Measurements from ENCODE around the gene CCP110. TPM values are rescaled to one million over a fixed set of nuclear protein-coding genes. Genes with fewer than 3 reads are reported as not detected.
"Not testable (repeated sequence)": the region's sequence is repeated elsewhere in the genome, so short reads cannot be mapped to it uniquely, and the experiment has no call there.

Gene CCP110
- total RNA-seq, 1 donor from 2014 or later = 12.4 TPM

DNA sequence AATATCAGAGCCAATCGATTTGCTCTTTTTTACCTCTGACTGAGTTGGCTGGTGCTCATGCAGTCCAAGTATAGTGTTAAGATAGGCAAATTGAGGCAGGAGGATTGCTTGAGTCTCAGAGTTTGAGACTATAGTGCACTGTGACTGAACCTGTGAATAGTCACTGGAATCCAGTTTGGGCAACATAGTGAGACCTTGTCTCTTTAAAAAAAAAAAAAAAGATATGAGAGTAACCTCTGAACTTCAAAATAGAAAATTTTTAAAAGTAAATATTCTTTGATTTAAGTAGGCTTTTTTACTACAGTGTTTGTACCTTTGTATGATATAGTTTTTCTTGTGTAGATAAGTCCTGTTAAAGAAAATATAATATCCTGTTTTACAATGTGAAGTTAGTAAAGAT lies 3.4 kb downstream of the CCP110 start:
- no peaks in the 10 kb centered on the region for H3K9me3 Mint-ChIP-seq (ENCODE audit: unreplicated experiment)
- DNase-seq (ENCODE audit: extremely low spot score, unreplicated experiment) = no peak

DNA sequence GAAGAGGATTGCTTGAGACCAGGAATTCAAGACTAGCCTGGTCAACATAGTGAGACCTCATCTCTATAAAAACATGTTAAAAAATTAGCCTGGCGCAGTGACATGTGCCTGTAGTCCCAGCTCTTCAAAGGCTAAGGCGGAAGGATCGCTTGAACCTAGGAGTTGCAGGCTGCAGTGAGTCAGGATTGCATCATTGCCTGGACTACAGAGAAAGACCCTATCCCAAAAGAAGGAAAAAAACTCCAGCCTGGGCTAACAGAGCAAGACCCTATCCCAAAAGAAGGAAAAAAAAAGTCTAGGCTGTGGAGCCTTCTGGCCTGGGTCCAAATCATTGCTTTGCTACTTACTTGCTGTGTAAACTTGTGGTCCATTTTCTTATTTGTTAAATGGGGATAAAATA lies 4.9 kb downstream of the CCP110 start:
- Mint-ChIP-seq H3K36me3 (ENCODE audit: unreplicated experiment) (peaks cover 21% of the 10 kb centered on the region), H3K9me3 (ENCODE audit: unreplicated experiment) (no peaks in the 10 kb centered on the region), H3K4me1 (ENCODE audit: unreplicated experiment) (peaks cover 14% of the 10 kb centered on the region), H3K4me3 (ENCODE audit: unreplicated experiment) (no peak overlapping the region), H3K27me3 (ENCODE audit: unreplicated experiment) (no peaks in the 10 kb centered on the region), H3K27ac (ENCODE audit: unreplicated experiment) (no peak overlapping the region)
- DNase-seq (ENCODE audit: extremely low spot score, unreplicated experiment) = no peak
- TF ChIP-seq, protein P1, sequence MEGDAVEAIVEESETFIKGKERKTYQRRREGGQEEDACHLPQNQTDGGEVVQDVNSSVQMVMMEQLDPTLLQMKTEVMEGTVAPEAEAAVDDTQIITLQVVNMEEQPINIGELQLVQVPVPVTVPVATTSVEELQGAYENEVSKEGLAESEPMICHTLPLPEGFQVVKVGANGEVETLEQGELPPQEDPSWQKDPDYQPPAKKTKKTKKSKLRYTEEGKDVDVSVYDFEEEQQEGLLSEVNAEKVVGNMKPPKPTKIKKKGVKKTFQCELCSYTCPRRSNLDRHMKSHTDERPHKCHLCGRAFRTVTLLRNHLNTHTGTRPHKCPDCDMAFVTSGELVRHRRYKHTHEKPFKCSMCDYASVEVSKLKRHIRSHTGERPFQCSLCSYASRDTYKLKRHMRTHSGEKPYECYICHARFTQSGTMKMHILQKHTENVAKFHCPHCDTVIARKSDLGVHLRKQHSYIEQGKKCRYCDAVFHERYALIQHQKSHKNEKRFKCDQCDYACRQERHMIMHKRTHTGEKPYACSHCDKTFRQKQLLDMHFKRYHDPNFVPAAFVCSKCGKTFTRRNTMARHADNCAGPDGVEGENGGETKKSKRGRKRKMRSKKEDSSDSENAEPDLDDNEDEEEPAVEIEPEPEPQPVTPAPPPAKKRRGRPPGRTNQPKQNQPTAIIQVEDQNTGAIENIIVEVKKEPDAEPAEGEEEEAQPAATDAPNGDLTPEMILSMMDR (IDR thresholded peaks at IDR 0.05) = no peak

More for the DNA sequence above, 3.4 kb downstream of the CCP110 start:
- Mint-ChIP-seq H3K4me3 (ENCODE audit: unreplicated experiment) (no peak overlapping the region), H3K27me3 (ENCODE audit: unreplicated experiment) (no peaks in the 10 kb centered on the region), H3K4me1 (ENCODE audit: unreplicated experiment) (peaks cover 17% of the 10 kb centered on the region), H3K36me3 (ENCODE audit: unreplicated experiment) (peaks cover 10% of the 10 kb centered on the region), H3K27ac (ENCODE audit: unreplicated experiment) (no peak overlapping the region)
- TF ChIP-seq, protein P1 (IDR thresholded peaks at IDR 0.05) = no peak

DNA sequence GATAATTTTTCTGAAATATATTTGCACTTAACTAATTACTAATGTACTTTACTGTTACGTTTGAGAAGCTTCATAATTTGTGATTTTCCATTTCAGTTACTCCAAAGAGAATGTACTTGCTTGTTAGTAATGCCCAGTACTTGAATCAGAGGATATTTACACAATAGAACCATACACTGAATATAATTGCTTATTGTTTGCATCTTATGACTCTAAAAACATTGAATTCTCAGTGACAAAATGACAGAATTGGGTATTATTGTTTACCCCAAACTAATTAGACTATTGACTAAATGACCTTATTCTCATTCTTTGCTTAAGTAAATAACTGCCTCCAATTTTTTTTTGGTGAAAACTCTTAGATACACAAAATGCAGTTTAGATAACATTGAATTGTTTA lies 8.9 kb downstream of the CCP110 start:
- Mint-ChIP-seq H3K4me1 (ENCODE audit: unreplicated experiment) (no peaks in the 10 kb centered on the region), H3K27me3 (ENCODE audit: unreplicated experiment) (no peaks in the 10 kb centered on the region), H3K9me3 (ENCODE audit: unreplicated experiment) (no peaks in the 10 kb centered on the region), H3K27ac (ENCODE audit: unreplicated experiment) (no peak overlapping the region), H3K36me3 (ENCODE audit: unreplicated experiment) (peaks cover 19% of the 10 kb centered on the region), H3K4me3 (ENCODE audit: unreplicated experiment) (no peak overlapping the region)
- TF ChIP-seq, protein P1 (IDR thresholded peaks at IDR 0.05) = no peak
- DNase-seq (ENCODE audit: extremely low spot score, unreplicated experiment) = no peak

DNA sequence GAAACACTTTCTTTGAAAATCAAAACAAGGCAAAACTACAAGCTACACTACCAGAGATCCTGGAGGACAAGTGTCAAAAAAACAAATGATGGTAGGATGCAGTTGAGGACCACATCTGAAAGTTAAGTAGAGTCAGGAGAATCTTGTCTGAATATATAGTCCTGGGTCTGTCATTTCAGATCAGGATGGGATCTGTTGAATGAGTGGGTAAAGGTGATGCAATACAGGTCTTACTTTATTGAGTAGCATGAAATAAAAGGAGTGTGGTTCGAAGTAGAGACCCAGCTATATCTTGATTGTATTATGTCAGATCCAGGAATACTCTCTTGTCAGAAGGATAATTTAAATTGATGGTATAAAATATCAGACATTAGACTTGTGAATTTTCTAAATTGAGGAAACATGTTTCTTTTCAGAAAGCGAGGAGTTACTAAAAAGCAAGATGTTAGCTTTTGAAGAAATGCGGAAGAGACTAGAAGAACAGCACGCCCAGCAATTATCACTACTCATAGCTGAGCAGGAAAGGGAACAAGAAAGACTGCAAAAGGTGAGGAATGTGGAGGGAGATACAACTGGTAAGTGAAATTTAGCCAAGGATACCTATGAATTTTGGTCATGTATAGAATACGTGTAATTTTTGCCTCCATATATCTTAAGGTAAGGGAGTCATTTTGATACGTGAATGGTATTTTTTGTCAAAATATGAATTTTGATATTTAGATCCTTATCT lies 16.7 kb downstream of the CCP110 start:
- H3K27me3 Mint-ChIP-seq (ENCODE audit: unreplicated experiment) = no peaks in the 10 kb centered on the region
- TF ChIP-seq, protein P1 (IDR thresholded peaks at IDR 0.05) = no peak
- H3K4me1 Mint-ChIP-seq (ENCODE audit: unreplicated experiment) = no peaks in the 10 kb centered on the region
- H3K27ac Mint-ChIP-seq (ENCODE audit: unreplicated experiment) = no peak overlapping the region
- H3K9me3 Mint-ChIP-seq (ENCODE audit: unreplicated experiment) = no peaks in the 10 kb centered on the region
- peaks cover 33% of the 10 kb centered on the region for H3K36me3 Mint-ChIP-seq (ENCODE audit: unreplicated experiment)
- DNase-seq (ENCODE audit: extremely low spot score, unreplicated experiment) = no peak
- H3K4me3 Mint-ChIP-seq (ENCODE audit: unreplicated experiment) = no peak overlapping the region

DNA sequence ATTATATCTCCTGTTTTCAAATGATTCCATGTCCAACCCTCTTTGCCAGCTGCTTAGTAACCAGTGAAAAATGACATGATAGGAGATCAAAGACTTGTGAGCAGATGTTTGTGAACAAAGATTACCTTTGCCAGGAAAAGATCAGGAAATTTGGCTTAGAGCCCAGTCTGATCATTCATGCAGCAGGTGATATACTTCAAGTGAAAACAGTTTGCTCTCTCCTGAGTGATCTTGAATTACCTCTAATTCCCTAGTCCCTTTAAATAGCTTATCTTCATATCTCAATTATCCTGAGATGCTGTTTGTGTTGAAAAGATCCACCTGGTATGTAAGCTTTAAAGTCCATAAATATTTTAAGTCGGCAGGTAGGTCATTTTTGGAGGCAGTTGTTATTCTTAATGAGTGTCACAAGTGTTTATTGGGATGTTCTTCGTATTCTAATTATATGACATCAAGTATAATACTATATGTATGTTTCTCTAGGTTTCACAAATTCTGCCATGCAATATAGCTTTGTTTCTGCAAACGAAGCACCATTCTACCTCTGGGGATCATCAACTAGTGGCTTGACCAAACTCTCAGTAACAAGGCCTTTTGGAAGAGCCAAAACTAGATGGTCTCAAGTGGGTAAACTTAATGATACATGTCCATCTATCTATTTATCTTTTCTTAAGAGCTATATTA lies 18.5 kb downstream of the CCP110 start:
- Mint-ChIP-seq H3K36me3 (ENCODE audit: unreplicated experiment) (peaks cover 33% of the 10 kb centered on the region), H3K4me3 (ENCODE audit: unreplicated experiment) (no peak overlapping the region), H3K27ac (ENCODE audit: unreplicated experiment) (no peak overlapping the region), H3K4me1 (ENCODE audit: unreplicated experiment) (no peaks in the 10 kb centered on the region), H3K9me3 (ENCODE audit: unreplicated experiment) (no peaks in the 10 kb centered on the region), H3K27me3 (ENCODE audit: unreplicated experiment) (no peaks in the 10 kb centered on the region)
- no peak for DNase-seq (ENCODE audit: extremely low spot score, unreplicated experiment)
- TF ChIP-seq, protein P1 (IDR thresholded peaks at IDR 0.05) = no peak

DNA sequence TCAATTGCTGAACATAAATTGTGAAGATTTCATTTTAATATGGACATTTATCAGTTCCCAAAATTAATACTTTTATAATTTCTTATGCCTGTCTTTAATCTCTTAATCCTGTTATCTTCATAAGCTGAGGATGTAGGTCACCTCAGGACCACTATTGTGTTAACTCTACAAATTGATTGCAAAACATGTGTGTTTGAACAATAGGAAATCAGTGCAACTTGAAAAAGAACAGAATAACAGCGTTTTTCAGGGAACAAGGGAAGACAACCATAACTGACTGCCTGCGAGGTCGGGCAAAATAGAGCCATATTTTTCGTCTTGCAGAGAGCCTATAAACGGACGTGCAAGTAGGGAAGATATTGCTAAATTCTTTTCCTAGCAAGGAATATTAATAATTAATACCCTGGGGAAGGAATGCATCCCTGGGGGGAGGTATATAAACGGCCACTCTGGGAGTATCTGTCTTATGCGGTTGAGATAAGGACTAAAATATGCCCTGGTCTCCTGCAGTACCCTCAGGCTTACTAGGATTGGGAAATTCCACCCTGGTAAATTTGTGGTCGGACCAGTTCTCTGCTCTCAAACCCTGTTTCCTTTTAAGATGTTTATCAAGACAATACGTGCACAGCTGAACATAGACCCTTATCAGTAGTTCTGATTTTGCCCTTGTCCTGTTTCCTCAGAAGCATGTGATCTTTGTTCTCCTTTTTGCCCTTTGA lies 19.7 kb downstream of the CCP110 start:
- not testable (repeated sequence) for H3K4me3 Mint-ChIP-seq (ENCODE audit: unreplicated experiment); DNase-seq (ENCODE audit: extremely low spot score, unreplicated experiment); H3K4me1 Mint-ChIP-seq (ENCODE audit: unreplicated experiment); H3K9me3 Mint-ChIP-seq (ENCODE audit: unreplicated experiment); H3K27ac Mint-ChIP-seq (ENCODE audit: unreplicated experiment); H3K27me3 Mint-ChIP-seq (ENCODE audit: unreplicated experiment)
- H3K36me3 Mint-ChIP-seq (ENCODE audit: unreplicated experiment) = peaks cover 39% of the 10 kb centered on the region

Data from osteocyte (in vitro differentiated cells).